ENCODE results near the gene SLC25A34.

Gene SLC25A34

GRCh38 chr1:15761366-15762128, 25.5 kb downstream of the SLC25A34 start:
- Histone ChIP-seq H2BK5ac (ENCODE audit: low read depth, low read length, poor library complexity, severe bottlenecking) (no peak overlapping the region), H3K27ac (ENCODE audit: low read length, poor library complexity, severe bottlenecking) (peak overlapping the region; percentile 82), H2BK12ac (ENCODE audit: low read length in 2 of 2) (peak overlapping the region in 1 of 2 experiments; percentile 21), H3K23ac (ENCODE audit: low read length in 2 of 2) (no peak overlapping the region), H3K36me3 (ENCODE audit: control insufficient read depth in 1 of 2, insufficient read depth in 2 of 2, low read depth in 1 of 2, low read length in 2 of 2) (peaks cover 7 to 29% of the 10 kb centered on the region in 2 experiments), H2AK5ac (ENCODE audit: low read length, severe bottlenecking) (peak overlapping the region; percentile 11), H3K14ac (ENCODE audit: low read length in 2 of 2) (no peak overlapping the region), H2BK15ac (ENCODE audit: low read depth, poor library complexity, severe bottlenecking) (no peak overlapping the region), H3K4me3 (ENCODE audit: insufficient read depth in 1 of 2, low read depth in 1 of 2, low read length in 2 of 2) (no peak overlapping the region), H3K9me3 (ENCODE audit: control insufficient read depth, low read length) (no peaks in the 10 kb centered on the region), H2AFZ (ENCODE audit: low read depth, low read length) (no peak overlapping the region), H2BK120ac (ENCODE audit: low read depth, low read length) (no peak overlapping the region), H3K4ac (ENCODE audit: low read depth in 1 of 2, low read length in 2 of 2) (peak overlapping the region in 1 of 2 experiments; percentile 56), H3K4me1 (ENCODE audit: control insufficient read depth, insufficient read depth, low read depth, low read length) (peaks cover 37% of the 10 kb centered on the region), H4K91ac (ENCODE audit: low read length) (no peak overlapping the region), H3K9ac (ENCODE audit: low read length) (no peak overlapping the region), H3K27me3 (ENCODE audit: control insufficient read depth in 1 of 2, insufficient read depth in 1 of 2, low read length in 2 of 2) (peaks cover 0 to 2% of the 10 kb centered on the region in 2 experiments), H3K18ac (ENCODE audit: low read depth in 1 of 2, low read length in 2 of 2) (peak overlapping the region; percentile 68 to 91), H4K8ac (ENCODE audit: low read length) (peak overlapping the region; percentile 27), H3K4me2 (ENCODE audit: low read length, poor library complexity, severe bottlenecking) (peak overlapping the region; percentile 33), H3K79me1 (replicated peaks; ENCODE audit: low read length, poor library complexity, severe bottlenecking) (peaks cover 17% of the 10 kb centered on the region)
- 78% methylated on average over 6 of the region's 8 CpGs for WGBS
- peak; percentile 29 for DNase-seq

GRCh38 chr1:15762546-15762945, 26.5 kb downstream of the SLC25A34 start:
- H4K8ac ChIP-seq (ENCODE audit: low read length) = no peak overlapping the region
- H3K27me3 ChIP-seq (ENCODE audit: control insufficient read depth in 1 of 2, insufficient read depth in 1 of 2, low read length in 2 of 2) = peaks cover 0 to 2% of the 10 kb centered on the region in 2 experiments
- H4K91ac ChIP-seq (ENCODE audit: low read length) = no peak overlapping the region
- no peak for DNase-seq
- H2BK120ac ChIP-seq (ENCODE audit: low read depth, low read length) = no peak overlapping the region
- H2BK12ac ChIP-seq (ENCODE audit: low read length in 2 of 2) = no peak overlapping the region
- no peak overlapping the region for H3K9ac ChIP-seq (ENCODE audit: low read length)
- H3K18ac ChIP-seq (ENCODE audit: low read depth in 1 of 2, low read length in 2 of 2) = no peak overlapping the region
- H3K4me1 ChIP-seq (ENCODE audit: control insufficient read depth, insufficient read depth, low read depth, low read length) = peaks cover 33% of the 10 kb centered on the region
- H3K4ac ChIP-seq (ENCODE audit: low read depth in 1 of 2, low read length in 2 of 2) = no peak overlapping the region
- no peak overlapping the region for H2BK5ac ChIP-seq (ENCODE audit: low read depth, low read length, poor library complexity, severe bottlenecking)
- H3K9me3 ChIP-seq (ENCODE audit: control insufficient read depth, low read length) = no peaks in the 10 kb centered on the region
- WGBS = 80% methylated on average over 10 of the region's 10 CpGs
- no peak overlapping the region for H3K27ac ChIP-seq (ENCODE audit: low read length, poor library complexity, severe bottlenecking)
- H2AFZ ChIP-seq (ENCODE audit: low read depth, low read length) = no peak overlapping the region
- H3K4me2 ChIP-seq (ENCODE audit: low read length, poor library complexity, severe bottlenecking) = no peak overlapping the region
- no peak overlapping the region for H3K4me3 ChIP-seq (ENCODE audit: insufficient read depth in 1 of 2, low read depth in 1 of 2, low read length in 2 of 2)
- H2BK15ac ChIP-seq (ENCODE audit: low read depth, poor library complexity, severe bottlenecking) = no peak overlapping the region
- no peak overlapping the region for H3K23ac ChIP-seq (ENCODE audit: low read length in 2 of 2)
- peaks cover 7 to 38% of the 10 kb centered on the region in 2 experiments for H3K36me3 ChIP-seq (ENCODE audit: control insufficient read depth in 1 of 2, insufficient read depth in 2 of 2, low read depth in 1 of 2, low read length in 2 of 2)
- H3K79me1 ChIP-seq (replicated peaks; ENCODE audit: low read length, poor library complexity, severe bottlenecking) = peaks cover 21% of the 10 kb centered on the region
- no peak overlapping the region for H3K14ac ChIP-seq (ENCODE audit: low read length in 2 of 2)
- no peak overlapping the region for H2AK5ac ChIP-seq (ENCODE audit: low read length, severe bottlenecking)

- H2BK15ac ChIP-seq (ENCODE audit: low read depth, poor library complexity, severe bottlenecking) = peak overlapping the region; percentile 50
- no peak overlapping the region for H2BK120ac ChIP-seq (ENCODE audit: low read depth, low read length)
- H2AK5ac ChIP-seq (ENCODE audit: low read length, severe bottlenecking) = peak overlapping the region; percentile 14
- H3K4me1 ChIP-seq (ENCODE audit: control insufficient read depth, insufficient read depth, low read depth, low read length) = peaks cover 25% of the 10 kb centered on the region
- H3K14ac ChIP-seq (ENCODE audit: low read length in 2 of 2) = peak overlapping the region in 1 of 2 experiments; percentile 19
- H2AFZ ChIP-seq (ENCODE audit: low read depth, low read length) = no peak overlapping the region
- no peaks in the 10 kb centered on the region for H3K9me3 ChIP-seq (ENCODE audit: control insufficient read depth, low read length)
- H3K23ac ChIP-seq (ENCODE audit: low read length in 2 of 2) = no peak overlapping the region
- DNase-seq = no peak
- H3K36me3 ChIP-seq (ENCODE audit: control insufficient read depth in 1 of 2, insufficient read depth in 2 of 2, low read depth in 1 of 2, low read length in 2 of 2) = peaks cover 15 to 55% of the 10 kb centered on the region in 2 experiments
- WGBS = 91% methylated on average over 9 of the region's 10 CpGs
- no peak overlapping the region for H4K8ac ChIP-seq (ENCODE audit: low read length)
- H4K91ac ChIP-seq (ENCODE audit: low read length) = no peak overlapping the region
- H3K27ac ChIP-seq (ENCODE audit: low read length, poor library complexity, severe bottlenecking) = no peak overlapping the region
- no peak overlapping the region for H3K4ac ChIP-seq (ENCODE audit: low read depth in 1 of 2, low read length in 2 of 2)
- H3K4me3 ChIP-seq (ENCODE audit: insufficient read depth in 1 of 2, low read depth in 1 of 2, low read length in 2 of 2) = no peak overlapping the region
- H2BK12ac ChIP-seq (ENCODE audit: low read length in 2 of 2) = peak overlapping the region in 1 of 2 experiments; percentile 22
- H2BK5ac ChIP-seq (ENCODE audit: low read depth, low read length, poor library complexity, severe bottlenecking) = no peak overlapping the region
- no peak overlapping the region for H3K9ac ChIP-seq (ENCODE audit: low read length)
- H3K27me3 ChIP-seq (ENCODE audit: control insufficient read depth in 1 of 2, insufficient read depth in 1 of 2, low read length in 2 of 2) = peaks cover 0 to under 1% of the 10 kb centered on the region in 2 experiments
- H3K4me2 ChIP-seq (ENCODE audit: low read length, poor library complexity, severe bottlenecking) = no peak overlapping the region
- H3K18ac ChIP-seq (ENCODE audit: low read depth in 1 of 2, low read length in 2 of 2) = no peak overlapping the region
- peaks cover 26% of the 10 kb centered on the region for H3K79me1 ChIP-seq (replicated peaks; ENCODE audit: low read length, poor library complexity, severe bottlenecking)
Measured at GRCh38 chr1:15764269-15764764, 28.3 kb downstream of the SLC25A34 start.

GRCh38 chr1:15764890-15765289, 28.8 kb downstream of the SLC25A34 start:
- no peak overlapping the region for H3K4me3 ChIP-seq (ENCODE audit: insufficient read depth in 1 of 2, low read depth in 1 of 2, low read length in 2 of 2)
- no peaks in the 10 kb centered on the region for H3K9me3 ChIP-seq (ENCODE audit: control insufficient read depth, low read length)
- no peak overlapping the region for H3K4me2 ChIP-seq (ENCODE audit: low read length, poor library complexity, severe bottlenecking)
- no peak overlapping the region for H2BK12ac ChIP-seq (ENCODE audit: low read length in 2 of 2)
- H4K8ac ChIP-seq (ENCODE audit: low read length) = no peak overlapping the region
- no peak overlapping the region for H3K14ac ChIP-seq (ENCODE audit: low read length in 2 of 2)
- peaks cover 15 to 57% of the 10 kb centered on the region in 2 experiments for H3K36me3 ChIP-seq (ENCODE audit: control insufficient read depth in 1 of 2, insufficient read depth in 2 of 2, low read depth in 1 of 2, low read length in 2 of 2)
- H3K27me3 ChIP-seq (ENCODE audit: control insufficient read depth in 1 of 2, insufficient read depth in 1 of 2, low read length in 2 of 2) = no peaks in the 10 kb centered on the region
- no peak overlapping the region for H2AFZ ChIP-seq (ENCODE audit: low read depth, low read length)
- DNase-seq = no peak
- no peak overlapping the region for H3K4ac ChIP-seq (ENCODE audit: low read depth in 1 of 2, low read length in 2 of 2)
- peaks cover 25% of the 10 kb centered on the region for H3K4me1 ChIP-seq (ENCODE audit: control insufficient read depth, insufficient read depth, low read depth, low read length)
- H3K27ac ChIP-seq (ENCODE audit: low read length, poor library complexity, severe bottlenecking) = no peak overlapping the region
- no peak overlapping the region for H2AK5ac ChIP-seq (ENCODE audit: low read length, severe bottlenecking)
- H3K18ac ChIP-seq (ENCODE audit: low read depth in 1 of 2, low read length in 2 of 2) = no peak overlapping the region
- no peak overlapping the region for H4K91ac ChIP-seq (ENCODE audit: low read length)
- H2BK5ac ChIP-seq (ENCODE audit: low read depth, low read length, poor library complexity, severe bottlenecking) = no peak overlapping the region
- H3K23ac ChIP-seq (ENCODE audit: low read length in 2 of 2) = no peak overlapping the region
- peaks cover 26% of the 10 kb centered on the region for H3K79me1 ChIP-seq (replicated peaks; ENCODE audit: low read length, poor library complexity, severe bottlenecking)
- H2BK15ac ChIP-seq (ENCODE audit: low read depth, poor library complexity, severe bottlenecking) = no peak overlapping the region
- H3K9ac ChIP-seq (ENCODE audit: low read length) = no peak overlapping the region
- H2BK120ac ChIP-seq (ENCODE audit: low read depth, low read length) = peak overlapping the region; percentile 71
- WGBS = 92% methylated on average over 14 of the region's 15 CpGs

All from mesenchymal stem cell (in vitro differentiated cells and primary cell).